ENCODE results near the gene CAT.

CAT gene

GRCh38 chr11:34521265-34521664 is 82.5 kb downstream of the CAT start:
- DNase-seq (ENCODE audit: low read depth in 3 of 3, low spot score in 1 of 3): no peak

Data from stimulated activated CD4-positive, alpha-beta T cell treated with anti-CD3 and anti-CD28 coated beads, TNF-alpha, amount 100 ng/mL, for 1 hour (primary cell).